HL-60 (cell line): Measurements from ENCODE around the gene RNF223.
A peak's percentile ranks its signal among the peaks of the same experiment; 100 is the strongest.

Experiments used
- DNase-seq, 2 experiments: peaks; one replicate each; pipeline ENCODE4 v3.0.0-alpha.2; 2010 to 2020; ENCODE audit warnings: low read depth in 1 of 2, low spot score in 1 of 2
- H3K27ac ChIP-seq: fragments of 250-450 bp; sonication (Bioruptor Pico); replicated peaks from 2 replicates; pipeline ENCODE4 v1.5.1; 2020; ENCODE audit warnings: mild to moderate bottlenecking, moderate library complexity
- H3K27me3 ChIP-seq: fragments of 250-450 bp; sonication (Bioruptor Pico); 2 replicates; pipeline ENCODE4 v1.5.1; 2021; ENCODE audit warnings: mild to moderate bottlenecking, moderate library complexity; ENCODE audit not compliant: insufficient read depth, poor library complexity, severe bottlenecking
- H3K4me3 ChIP-seq: replicated peaks from 2 replicates; pipeline ENCODE4 v1.5.1; 2011; ENCODE audit warnings: mild to moderate bottlenecking, control low read depth, low read length; ENCODE audit not compliant: insufficient read depth
- GABPA ChIP-seq: IDR thresholded peaks from 2 replicates; pipeline ENCODE4 v1.6.1; 2012; ENCODE audit warnings: low read depth
- POLR2AphosphoS5 ChIP-seq: IDR thresholded peaks from 2 replicates; pipeline ENCODE4 v1.6.1; 2012; ENCODE audit warnings: low read depth
- SPI1 ChIP-seq: IDR thresholded peaks from 2 replicates; pipeline ENCODE4 v1.6.1; 2012; ENCODE audit warnings: low read depth, mild to moderate bottlenecking, borderline replicate concordance
- TF ChIP-seq, protein P1 (sequence below): IDR thresholded peaks from 2 replicates; pipeline ENCODE4 v1.6.1; 2012; ENCODE audit warnings: low read depth; ENCODE audit not compliant: insufficient replicate concordance
- TF ChIP-seq, protein P2 (sequence below): IDR thresholded peaks from one replicate; pipeline ENCODE4 v1.5.1; 2011; ENCODE audit warnings: low read length, control low read depth, inconsistent platforms; ENCODE audit not compliant: insufficient read depth

Gene RNF223

DNA sequence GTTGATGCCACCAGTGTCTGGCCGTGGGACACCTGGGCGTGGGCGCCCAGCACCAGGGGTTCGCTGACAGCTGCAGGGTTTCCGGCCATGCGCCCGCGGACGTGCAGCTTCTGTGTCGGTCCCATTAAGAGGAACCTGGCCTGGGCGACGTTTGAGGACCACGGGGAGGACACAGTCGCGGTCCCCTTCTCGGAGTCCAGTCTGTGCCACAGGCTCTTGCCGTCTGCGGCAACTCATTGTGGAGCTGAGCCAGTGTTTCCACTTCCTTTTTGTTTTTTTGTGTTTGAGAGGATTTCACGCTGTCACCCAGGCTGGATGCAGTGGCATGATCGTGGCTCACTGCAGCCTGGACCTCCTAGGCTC lies 43.3 kb upstream of the RNF223 start:
- peaks cover 18% of the 10 kb centered on the region for H3K27me3 ChIP-seq
- no peak overlapping the region for H3K4me3 ChIP-seq
- no peak overlapping the region for H3K27ac ChIP-seq
- TF ChIP-seq GABPA (no peak), SPI1 (peak; percentile 67; the same call in 1 of the 2 replicates), POLR2AphosphoS5 (no peak)
- TF ChIP-seq, protein P1, sequence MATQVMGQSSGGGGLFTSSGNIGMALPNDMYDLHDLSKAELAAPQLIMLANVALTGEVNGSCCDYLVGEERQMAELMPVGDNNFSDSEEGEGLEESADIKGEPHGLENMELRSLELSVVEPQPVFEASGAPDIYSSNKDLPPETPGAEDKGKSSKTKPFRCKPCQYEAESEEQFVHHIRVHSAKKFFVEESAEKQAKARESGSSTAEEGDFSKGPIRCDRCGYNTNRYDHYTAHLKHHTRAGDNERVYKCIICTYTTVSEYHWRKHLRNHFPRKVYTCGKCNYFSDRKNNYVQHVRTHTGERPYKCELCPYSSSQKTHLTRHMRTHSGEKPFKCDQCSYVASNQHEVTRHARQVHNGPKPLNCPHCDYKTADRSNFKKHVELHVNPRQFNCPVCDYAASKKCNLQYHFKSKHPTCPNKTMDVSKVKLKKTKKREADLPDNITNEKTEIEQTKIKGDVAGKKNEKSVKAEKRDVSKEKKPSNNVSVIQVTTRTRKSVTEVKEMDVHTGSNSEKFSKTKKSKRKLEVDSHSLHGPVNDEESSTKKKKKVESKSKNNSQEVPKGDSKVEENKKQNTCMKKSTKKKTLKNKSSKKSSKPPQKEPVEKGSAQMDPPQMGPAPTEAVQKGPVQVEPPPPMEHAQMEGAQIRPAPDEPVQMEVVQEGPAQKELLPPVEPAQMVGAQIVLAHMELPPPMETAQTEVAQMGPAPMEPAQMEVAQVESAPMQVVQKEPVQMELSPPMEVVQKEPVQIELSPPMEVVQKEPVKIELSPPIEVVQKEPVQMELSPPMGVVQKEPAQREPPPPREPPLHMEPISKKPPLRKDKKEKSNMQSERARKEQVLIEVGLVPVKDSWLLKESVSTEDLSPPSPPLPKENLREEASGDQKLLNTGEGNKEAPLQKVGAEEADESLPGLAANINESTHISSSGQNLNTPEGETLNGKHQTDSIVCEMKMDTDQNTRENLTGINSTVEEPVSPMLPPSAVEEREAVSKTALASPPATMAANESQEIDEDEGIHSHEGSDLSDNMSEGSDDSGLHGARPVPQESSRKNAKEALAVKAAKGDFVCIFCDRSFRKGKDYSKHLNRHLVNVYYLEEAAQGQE = no peak
- TF ChIP-seq, protein P2, sequence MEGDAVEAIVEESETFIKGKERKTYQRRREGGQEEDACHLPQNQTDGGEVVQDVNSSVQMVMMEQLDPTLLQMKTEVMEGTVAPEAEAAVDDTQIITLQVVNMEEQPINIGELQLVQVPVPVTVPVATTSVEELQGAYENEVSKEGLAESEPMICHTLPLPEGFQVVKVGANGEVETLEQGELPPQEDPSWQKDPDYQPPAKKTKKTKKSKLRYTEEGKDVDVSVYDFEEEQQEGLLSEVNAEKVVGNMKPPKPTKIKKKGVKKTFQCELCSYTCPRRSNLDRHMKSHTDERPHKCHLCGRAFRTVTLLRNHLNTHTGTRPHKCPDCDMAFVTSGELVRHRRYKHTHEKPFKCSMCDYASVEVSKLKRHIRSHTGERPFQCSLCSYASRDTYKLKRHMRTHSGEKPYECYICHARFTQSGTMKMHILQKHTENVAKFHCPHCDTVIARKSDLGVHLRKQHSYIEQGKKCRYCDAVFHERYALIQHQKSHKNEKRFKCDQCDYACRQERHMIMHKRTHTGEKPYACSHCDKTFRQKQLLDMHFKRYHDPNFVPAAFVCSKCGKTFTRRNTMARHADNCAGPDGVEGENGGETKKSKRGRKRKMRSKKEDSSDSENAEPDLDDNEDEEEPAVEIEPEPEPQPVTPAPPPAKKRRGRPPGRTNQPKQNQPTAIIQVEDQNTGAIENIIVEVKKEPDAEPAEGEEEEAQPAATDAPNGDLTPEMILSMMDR = no peak
- peak in 1 of 2 experiments; percentile 48 for DNase-seq

DNA sequence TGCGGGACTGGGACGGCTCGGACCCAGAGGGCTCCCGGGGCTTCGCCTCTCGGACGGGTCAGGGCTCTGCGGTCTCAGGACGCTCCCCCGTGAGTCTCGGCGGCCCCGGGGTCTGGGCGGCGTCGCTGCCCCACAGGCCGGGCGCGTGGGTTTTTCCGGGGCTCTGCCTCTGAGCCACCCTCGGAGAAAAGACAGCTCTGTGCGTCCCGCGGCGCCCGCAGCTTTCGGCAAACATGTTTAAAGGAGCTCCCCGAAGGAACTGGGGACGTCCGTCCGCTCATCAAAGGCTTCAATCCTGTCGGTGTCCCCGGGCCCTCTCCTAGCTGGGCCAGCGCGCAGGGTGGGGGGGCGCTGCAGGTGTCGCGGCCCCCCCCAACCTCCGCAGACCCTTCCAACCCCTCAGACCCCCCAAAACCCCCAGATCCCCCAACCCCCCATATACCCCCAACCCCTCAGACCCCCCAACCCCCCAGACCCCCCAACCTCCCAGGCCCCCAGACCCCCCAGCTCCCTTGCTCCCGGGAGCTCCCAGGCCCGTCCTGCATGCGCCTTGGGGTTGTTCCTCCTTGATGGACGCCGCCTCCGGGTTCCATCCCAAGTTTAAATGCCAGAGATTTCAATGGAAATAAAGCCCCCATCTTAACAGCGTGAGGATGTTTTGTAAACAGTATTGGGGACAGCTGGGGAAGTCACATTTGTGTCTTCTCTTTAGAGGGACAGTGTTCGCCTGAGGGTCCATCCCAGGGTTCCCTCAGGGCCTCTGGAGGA lies 42.8 kb upstream of the RNF223 start:
- Histone ChIP-seq H3K27ac (no peak overlapping the region), H3K27me3 (peaks cover 18% of the 10 kb centered on the region), H3K4me3 (peak overlapping the region; percentile 47)
- TF ChIP-seq GABPA (no peak), POLR2AphosphoS5 (no peak), SPI1 (no peak)
- TF ChIP-seq, protein P1 = no peak
- TF ChIP-seq, protein P2 = no peak
- DNase-seq = no peak

DNA sequence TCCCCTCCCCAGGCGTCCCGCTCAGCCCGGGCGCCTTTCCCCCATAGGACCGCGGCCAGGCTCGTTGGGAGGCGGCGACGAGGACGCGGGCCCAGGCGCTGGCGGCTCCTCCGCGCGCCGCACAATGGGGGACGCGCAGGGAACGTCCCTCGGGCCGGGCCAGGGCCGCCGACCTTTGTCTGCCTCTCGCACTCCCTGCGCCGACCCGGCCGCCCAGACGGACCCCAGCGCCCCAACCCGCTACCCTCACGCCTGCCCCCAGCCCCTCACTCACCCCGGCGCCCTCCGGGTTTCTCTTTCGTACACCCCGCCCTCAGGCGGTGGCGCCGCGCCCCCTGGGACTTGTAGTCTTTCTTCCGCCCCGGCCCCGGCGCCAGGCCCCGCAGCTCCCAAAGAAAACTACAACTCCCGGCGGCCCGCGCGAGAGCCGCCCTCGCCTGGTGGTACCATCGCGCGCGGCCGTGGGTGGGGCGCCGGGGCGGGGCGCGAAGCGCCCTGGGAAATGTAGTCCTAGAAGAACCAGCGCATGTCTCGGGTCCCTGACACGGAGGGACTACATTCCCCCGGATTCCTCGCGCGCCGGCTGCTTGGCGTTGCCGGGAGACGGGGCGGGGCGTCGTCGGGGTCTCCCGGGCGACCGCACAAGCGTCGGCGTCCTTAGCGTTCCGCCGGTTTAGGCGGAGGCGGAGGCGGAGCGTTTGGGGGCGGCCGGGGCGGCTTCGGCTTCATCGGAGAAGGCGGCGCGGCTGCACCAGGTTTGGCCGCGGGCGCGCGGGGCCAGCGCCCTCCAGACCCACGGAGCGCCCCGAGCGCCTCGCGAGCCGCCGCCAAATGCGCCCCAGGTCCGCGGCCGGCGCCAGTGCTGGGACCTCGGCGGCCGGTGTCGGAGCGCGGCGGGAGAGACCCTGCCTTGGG lies 41.9 kb upstream of the RNF223 start, which contains the start of gene C1orf159:
Gene C1orf159 (minus strand): TSS at position 304 of the 915 bp plus-strand sequence. CDS start 24,546 bp downstream, outside the sequence.
- TF ChIP-seq GABPA (peak; percentile 14; the same call in 1 of the 2 replicates), POLR2AphosphoS5 (no peak)
- Histone ChIP-seq H3K4me3 (peak within 1 kb of the TSS; percentile 81), H3K27me3 (peaks cover 18% of the 10 kb centered on the region), H3K27ac (peak within 1 kb of the TSS; percentile 64)
- DNase-seq = peak; percentile 90 to 98

DNA sequence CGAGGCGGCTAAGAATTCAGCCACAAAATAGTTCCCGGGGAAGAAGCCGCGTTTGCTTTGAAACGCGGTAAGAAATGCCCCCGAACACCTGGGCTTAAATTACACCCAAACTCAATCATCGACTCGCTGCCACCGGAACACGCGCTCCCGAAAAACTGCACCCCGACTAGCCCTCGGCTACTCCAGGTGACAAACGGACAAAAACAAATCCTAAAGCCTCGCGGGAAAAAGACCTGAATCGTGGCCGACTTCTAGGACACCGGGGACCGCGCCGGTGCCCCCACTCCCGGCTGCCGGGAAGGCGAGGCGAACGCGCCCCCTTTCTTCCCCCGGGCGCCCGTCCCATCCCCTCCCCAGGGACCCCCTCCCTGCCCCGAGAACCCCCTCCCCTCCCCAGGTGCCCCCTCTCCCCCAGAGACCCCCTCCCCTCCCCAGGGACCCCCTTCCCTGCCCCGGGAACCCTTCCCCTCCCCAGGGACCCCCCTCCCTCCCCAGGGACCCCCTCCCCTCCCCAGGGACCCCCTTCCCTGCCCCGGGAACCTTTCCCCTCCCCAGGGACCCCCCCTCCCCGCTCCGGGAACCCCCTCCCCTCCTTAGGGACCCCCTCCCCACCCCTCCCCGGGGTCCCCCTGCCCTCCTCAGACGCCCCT lies 41.2 kb upstream of the RNF223 start:
- peak overlapping the region; percentile 81 for H3K4me3 ChIP-seq
- DNase-seq = no peak
- TF ChIP-seq SPI1 = no peak
- no peak for TF ChIP-seq GABPA
- no peak for TF ChIP-seq POLR2AphosphoS5
- TF ChIP-seq, protein P2 = no peak
- TF ChIP-seq, protein P1 = no peak
- no peak overlapping the region for H3K27ac ChIP-seq
- peaks cover 12% of the 10 kb centered on the region for H3K27me3 ChIP-seq
